GM18526 (cell line): Measurements from ENCODE around the gene LRRC42.

Experiments
- POLR2A ChIP-seq: IDR thresholded peaks from 3 replicates; pipeline ENCODE4 v1.6.1; 2011; ENCODE audit not compliant: insufficient read length; ENCODE audit errors: extremely low read depth

Gene LRRC42

GRCh38 chr1:54006508-54006907 lies 60.4 kb downstream of the LRRC42 start:
- no peak for TF ChIP-seq POLR2A

DNA sequence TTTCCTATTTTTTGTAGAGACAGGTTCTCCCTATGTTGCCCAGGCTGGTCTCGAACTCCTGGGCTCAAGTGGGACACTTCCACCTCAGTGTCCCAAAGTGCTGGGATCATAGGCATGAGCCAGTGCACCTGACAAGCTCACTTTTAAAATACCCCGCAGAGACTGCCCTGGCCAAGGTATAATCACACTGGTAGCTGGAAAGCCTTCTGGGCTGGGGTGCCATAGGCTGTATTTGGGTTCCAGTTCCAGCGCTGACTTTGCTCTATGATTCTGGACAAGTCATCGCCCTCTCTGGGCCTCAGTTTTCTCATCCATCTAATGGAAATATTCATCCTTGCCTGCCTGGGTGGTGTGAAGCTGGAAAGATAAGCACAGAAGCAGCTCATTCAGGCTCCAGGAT lies 61.5 kb downstream of the LRRC42 start:
- TF ChIP-seq POLR2A = no peak

DNA sequence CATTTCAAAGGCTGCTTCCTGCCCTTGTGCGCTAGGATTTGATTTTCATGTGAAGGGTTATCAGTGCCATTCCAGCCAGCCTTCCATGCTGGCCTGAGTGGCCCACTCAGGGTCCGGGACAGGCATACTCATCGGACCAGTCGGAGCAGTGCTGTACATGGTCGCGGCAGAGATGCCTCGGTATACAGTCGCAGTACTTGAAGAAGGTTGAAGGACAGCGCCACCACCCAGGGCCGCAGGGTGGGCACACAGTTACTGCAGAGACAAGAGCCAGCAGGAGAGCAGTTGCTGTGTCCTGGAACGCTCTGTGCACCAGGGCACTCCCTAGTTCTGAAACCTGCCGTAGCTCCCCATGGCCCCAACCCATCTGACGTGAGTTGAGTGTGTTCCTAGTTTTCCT lies 62.7 kb downstream of the LRRC42 start:
- no peak for TF ChIP-seq POLR2A

DNA sequence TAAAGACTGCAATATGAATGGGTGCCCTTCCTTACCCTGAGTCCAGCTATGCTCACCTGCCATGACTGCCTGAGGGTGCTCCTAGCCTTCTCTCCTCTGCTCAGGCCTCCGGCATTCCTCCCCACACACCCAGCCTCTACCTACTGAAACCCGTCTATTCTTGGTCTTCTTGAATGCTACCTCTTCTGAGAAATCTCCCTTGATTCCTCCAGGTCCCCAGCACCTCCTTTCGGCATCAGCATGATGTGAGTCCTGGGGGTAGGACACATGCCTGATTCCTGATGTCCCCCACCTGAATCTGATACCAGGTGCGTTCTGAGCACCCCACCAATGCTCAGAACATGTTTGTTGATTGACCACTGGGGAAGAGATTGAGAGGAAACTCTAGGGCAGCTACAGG lies 63.3 kb downstream of the LRRC42 start:
- TF ChIP-seq POLR2A = no peak

DNA sequence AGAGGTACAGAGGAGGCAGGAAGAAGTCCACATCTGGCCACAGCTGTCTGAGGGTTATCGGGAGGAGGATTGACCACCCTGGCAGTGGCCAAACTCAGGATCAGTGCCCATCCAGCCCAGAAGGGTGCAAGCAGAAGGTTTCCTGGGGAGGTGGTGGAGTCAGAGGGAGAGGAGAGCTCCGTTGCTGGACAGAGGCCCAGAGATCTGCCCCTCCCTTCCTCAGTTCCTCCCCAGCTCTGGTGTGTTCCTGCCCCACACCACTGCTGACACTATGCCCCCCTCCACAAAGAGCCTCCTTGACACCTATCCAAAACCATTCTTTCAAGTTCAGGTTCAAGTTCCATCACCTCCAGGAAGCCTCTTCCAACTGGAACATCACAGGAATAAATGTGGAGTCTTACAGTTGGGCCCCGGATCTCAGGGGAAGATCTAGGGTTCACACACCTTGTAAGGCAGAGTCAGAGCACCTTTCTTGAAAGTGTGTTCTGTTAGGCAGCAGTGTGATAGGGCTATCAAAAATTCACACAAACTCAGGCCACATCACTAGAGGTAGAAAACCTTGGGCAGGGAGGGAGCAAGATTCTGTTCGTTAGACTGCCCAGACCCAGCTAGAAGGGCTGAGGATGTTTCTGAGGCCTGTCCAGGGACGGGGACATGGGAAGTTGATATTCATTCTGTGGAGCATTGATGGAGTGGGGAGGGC lies 64.4 kb downstream of the LRRC42 start:
- TF ChIP-seq POLR2A = no peak

DNA sequence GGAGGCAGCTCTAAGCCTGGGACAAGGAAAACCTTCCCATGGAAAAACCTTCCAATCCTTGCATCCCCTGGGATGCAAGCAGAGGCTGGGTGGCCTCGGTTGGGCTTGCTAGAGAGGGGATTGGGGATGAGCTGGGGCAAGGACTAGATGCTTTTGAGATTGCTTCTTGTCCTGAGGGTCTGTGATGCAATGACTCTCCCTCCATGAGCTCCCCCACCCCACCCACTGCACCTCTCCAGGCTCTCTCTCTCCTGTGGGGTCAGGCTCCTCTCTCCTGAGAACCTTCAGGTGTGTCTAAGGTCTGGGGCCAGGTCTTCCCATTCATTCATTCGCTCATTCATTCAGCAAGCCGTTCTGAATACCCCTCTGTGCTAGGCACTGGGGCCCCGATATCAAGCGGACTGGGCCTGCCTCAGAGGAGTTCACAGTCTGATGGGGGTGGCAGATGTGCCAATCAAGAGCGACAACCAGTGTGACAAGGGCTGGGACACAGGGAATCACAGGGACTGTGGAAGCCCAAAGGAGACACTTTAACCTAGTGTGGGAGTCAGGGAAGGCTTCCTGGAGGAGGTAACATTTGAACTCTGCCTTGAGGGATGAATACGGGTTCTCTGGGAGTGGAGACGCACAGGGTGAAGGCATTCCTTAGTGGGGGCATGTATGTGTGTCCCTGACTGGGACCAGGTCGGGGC lies 65.3 kb downstream of the LRRC42 start:
- no peak for TF ChIP-seq POLR2A

- no peak for TF ChIP-seq POLR2A
These were observed 65.8 kb downstream of the LRRC42 start for GRCh38 chr1:54012008-54012325.

DNA sequence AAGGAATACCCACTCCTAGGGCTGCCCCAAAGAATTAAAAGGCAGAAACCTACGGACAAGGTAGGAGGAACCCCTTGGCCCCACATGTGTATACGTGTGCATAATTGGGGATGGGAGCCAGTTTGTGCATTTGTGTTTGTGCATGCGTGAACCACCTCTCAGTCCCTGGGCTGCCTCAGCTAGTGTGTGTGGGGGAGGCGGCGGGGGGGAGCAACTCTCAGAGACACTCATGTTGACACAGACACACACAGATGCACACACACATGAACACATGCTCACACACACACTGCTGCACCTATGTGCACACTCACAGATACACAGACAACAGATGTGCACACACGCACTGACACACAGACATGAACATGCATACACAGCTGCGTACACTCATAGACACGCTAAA lies 66.7 kb downstream of the LRRC42 start:
- TF ChIP-seq POLR2A = no peak

DNA sequence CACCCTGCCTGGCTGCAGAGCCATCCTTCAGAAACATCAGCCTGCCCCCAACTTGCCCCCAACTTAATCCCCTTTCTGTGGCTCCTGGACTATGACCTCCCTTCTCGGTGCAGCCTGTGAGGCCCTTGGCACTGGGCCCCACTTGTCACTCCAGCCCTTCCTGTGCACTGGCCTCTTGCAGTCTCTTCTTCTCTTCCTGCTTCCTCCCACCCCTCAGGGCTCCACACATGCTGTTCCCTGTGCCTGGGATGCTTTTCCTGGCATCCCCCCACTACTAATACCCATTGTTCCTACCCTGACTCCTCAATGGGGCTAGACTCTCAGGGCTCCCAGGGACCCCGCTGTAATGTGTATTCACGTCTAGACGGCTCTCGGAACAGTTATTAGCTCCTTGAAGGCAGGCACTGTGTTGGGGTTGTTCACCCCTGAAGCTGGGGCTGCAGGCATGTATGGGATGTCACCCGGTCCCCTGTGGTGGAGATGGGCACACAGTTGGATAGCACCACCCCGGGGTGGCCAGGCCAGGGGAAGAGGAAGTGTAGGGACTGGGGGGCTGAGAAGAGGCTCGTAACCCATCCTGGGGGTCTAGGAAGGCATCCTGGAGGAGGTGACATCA lies 67.4 kb downstream of the LRRC42 start:
- TF ChIP-seq POLR2A = no peak

- TF ChIP-seq POLR2A = no peak
These were observed 68.0 kb downstream of the LRRC42 start for GRCh38 chr1:54014009-54014629.

DNA sequence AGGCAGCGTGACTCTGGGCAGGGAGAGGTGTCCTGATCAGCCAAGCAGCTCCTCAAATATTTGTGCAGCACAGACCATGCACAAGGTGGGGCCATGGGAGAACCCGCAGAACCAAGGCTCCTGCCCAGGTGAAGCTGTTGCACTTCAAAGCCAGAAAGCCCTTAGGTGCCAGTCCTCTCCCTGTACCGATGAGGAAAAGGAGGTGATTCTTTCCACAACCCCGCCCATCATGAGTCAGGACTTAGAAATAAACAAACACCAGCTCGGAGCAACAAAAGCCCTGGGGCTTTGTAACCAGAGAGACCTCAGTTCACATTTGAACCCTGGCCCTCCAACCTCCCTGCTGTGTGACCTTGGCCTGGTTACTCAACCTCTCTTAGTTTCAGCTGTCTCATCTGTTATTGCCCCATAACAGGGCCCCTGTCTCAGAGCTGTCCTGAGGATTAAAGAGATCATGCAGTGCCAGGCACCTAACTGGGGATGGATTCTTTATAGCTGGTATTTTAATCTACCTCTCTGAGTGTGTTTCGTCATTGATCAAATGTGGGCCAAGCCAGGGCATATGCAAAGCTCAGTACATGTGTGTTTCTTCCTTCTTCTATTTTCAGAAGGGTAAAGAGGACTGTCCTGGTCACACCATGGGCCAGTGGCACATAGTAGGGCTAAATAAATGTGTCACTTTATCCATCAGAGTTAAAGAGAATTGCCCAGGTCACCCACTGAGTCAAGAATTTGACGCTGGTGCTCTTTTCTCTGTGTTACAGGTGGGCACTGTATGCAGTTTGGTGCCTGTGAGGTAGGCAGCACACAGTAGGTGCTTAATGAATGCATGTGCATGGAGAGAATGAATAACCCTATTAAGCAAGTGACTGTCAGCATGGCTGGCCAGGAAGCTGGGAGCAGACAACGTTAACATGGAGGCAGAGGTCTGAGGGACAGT lies 70.5 kb downstream of the LRRC42 start:
- TF ChIP-seq POLR2A = no peak
